Activated CD4-positive, alpha-beta T cell treated with anti-CD3 and anti-CD28 coated beads, Interleukin-2, amount 50 U/mL, for 1 hour (primary cell): ENCODE data around the gene KCNG4.
"Not testable (repeated sequence)": the region's sequence is repeated elsewhere in the genome, so short reads cannot be mapped to it uniquely, and the experiment has no call there.

ENCODE experiments used
- DNase-seq: peaks from one replicate; pipeline ENCODE4 v3.0.0-alpha.2; 2020

Gene KCNG4

GRCh38 chr16:84234321-84235241, 5.2 kb downstream of the KCNG4 start:
- no peak for DNase-seq

GRCh38 chr16:84233748-84234147, 6.1 kb downstream of the KCNG4 start:
- DNase-seq = no peak

GRCh38 chr16:84232969-84233368, 6.8 kb downstream of the KCNG4 start:
- DNase-seq = no peak

- DNase-seq = no peak
Observed at GRCh38 chr16:84232060-84232459, 7.8 kb downstream of the KCNG4 start.

GRCh38 chr16:84229471-84229870, 10.3 kb downstream of the KCNG4 start:
- no peak for DNase-seq

- DNase-seq = no peak
Observed at GRCh38 chr16:84228256-84228838, 11.5 kb downstream of the KCNG4 start.

GRCh38 chr16:84227548-84227947, 12.3 kb downstream of the KCNG4 start:
- no peak for DNase-seq

GRCh38 chr16:84226026-84226425, 13.8 kb downstream of the KCNG4 start:
- DNase-seq = no peak

- DNase-seq = no peak
Observed at GRCh38 chr16:84225571-84225970, 14.2 kb downstream of the KCNG4 start.

GRCh38 chr16:84225126-84225525, 14.7 kb downstream of the KCNG4 start:
- DNase-seq = no peak

- DNase-seq = no peak
Observed at GRCh38 chr16:84224554-84224953, 15.3 kb downstream of the KCNG4 start.

GRCh38 chr16:84223456-84223855, 16.4 kb downstream of the KCNG4 start:
- DNase-seq = no peak

- DNase-seq = no peak
Observed at GRCh38 chr16:84220851-84221250, 19.0 kb downstream of the KCNG4 start.

- DNase-seq = no peak
Observed at GRCh38 chr16:84218956-84219355, 20.9 kb downstream of the KCNG4 start.

GRCh38 chr16:84218176-84218823, 21.5 kb downstream of the KCNG4 start:
- DNase-seq = no peak

- not testable (repeated sequence) for DNase-seq
Observed at GRCh38 chr16:84216144-84216543, 23.7 kb downstream of the KCNG4 start.

- no peak for DNase-seq
Observed at GRCh38 chr16:84215531-84215930, 24.3 kb downstream of the KCNG4 start.

GRCh38 chr16:84214451-84215066, 25.3 kb downstream of the KCNG4 start:
- DNase-seq = no peak

GRCh38 chr16:84212631-84213030, 27.2 kb downstream of the KCNG4 start:
- no peak for DNase-seq

- DNase-seq = no peak
Observed at GRCh38 chr16:84212154-84212553, 27.7 kb downstream of the KCNG4 start.

GRCh38 chr16:84209989-84210388, 29.8 kb downstream of the KCNG4 start:
- no peak for DNase-seq

- DNase-seq = no peak
Observed at GRCh38 chr16:84207879-84208278, 31.9 kb downstream of the KCNG4 start.

GRCh38 chr16:84207251-84207650, 32.6 kb downstream of the KCNG4 start:
- DNase-seq = no peak
